GM18498 (cell line): ENCODE data around the gene DEFB112.

ENCODE experiments used
- ATAC-seq: cut with Tn5 transposase; IDR thresholded peaks from one replicate; pipeline ENCODE4 v1.9.1; 2021; ENCODE audit warnings: mild to moderate bottlenecking, moderate library complexity; ENCODE audit not compliant: unreplicated experiment

The DEFB112 gene, protein sequence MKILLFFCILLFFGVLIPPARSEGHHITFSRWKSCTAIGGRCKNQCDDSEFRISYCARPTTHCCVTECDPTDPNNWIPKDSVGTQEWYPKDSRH

GRCh38 chr6:50049829-50050228 lies at the start of gene DEFB112:
Gene DEFB112, minus strand, starts transcription at chr6:50049929. Its CDS starts 60 bp downstream, at chr6:50049869.
- no peak for ATAC-seq

GRCh38 chr6:50098641-50098993 lies 48.9 kb upstream of the DEFB112 start:
- ATAC-seq, result no peak

DNA sequence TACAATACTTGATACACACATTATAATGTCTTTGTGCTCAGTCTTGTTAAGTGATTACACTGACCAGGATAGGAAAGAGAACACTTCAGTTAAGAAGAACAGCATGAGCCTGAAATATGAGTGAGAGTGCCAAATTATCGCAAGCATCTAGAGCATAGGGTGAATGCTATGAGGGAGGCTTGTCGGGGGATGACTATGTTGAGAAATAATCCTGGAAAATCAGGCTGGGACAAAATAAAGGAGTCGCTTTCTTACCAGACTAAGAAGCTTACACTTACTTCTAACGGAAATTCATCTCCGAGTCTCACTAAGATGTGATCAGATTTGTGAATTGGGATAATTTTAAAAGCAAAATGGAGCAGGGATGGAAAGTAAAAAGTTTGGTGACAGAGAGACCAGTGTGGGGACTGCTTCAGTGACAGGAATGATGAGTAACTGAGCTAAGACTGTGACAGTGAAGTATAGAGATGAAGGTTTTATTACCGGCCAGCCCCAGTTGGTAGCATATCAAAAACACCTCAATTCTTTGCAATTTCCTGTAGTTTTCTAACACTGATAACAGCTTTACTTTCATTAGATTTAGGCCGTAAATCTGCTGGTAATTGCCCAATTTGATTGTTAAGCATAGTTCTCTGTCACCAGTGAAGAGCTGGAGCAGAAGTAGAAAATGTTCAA lies 48.4 kb upstream of the DEFB112 start:
- no peak for ATAC-seq

- ATAC-seq, result no peak
Measured at GRCh38 chr6:50096296-50096695, 46.6 kb upstream of the DEFB112 start.

DNA sequence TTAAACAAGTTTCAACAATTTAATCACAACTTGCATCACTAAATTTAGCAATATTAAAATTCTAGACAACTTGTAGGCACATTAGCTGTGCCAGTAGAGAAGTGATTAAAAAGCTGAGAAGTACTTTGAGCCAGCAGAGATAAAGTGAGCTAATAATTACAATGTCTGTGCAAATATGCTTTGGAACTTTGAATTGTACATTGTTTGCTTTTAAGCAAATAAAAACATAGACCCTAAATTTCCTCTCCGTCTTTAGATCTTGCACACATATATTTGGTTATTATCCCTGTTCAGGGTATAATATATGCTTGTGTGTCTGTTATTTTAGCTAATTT lies 44.2 kb upstream of the DEFB112 start:
- ATAC-seq, result no peak

DNA sequence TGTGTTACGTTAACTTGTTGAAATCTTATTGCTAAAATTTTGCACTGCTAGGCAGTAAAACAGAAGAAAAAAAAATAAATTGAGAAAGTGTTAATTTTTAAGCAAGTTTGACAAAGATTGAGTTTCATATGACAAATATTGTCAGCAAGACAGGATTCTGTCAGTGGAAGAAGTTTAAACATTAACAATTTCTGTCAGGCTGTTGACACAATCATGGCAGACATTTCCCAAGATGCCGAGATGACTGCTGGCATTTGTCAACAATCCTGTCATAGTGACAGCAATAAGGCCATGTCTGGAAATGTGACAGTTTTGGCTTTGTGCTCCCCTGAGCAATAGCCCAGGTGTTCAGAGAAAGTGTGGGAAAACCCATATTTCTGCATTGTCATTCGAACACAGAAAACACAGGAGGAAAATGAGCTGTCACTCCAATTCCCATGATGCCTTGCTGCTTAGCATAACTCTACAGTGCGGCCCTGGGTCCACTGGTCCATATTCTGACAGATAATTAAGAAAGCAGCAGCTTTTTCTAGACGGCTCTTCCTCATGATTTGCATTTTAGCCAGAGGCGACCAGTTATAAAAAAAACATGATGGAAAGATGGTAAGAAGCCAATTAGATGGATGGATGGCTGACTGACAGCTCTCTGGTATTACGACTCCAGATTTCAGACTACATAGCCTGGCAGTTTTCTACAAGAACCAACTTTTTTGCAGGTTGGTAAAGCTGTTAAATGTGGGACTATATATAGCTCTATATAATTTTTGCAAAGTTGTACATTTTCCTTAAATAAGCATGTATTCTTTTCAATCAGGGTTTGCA lies 43.6 kb upstream of the DEFB112 start:
- no peak for ATAC-seq

- no peak for ATAC-seq
Measured at GRCh38 chr6:50091641-50092040, 41.9 kb upstream of the DEFB112 start.

DNA sequence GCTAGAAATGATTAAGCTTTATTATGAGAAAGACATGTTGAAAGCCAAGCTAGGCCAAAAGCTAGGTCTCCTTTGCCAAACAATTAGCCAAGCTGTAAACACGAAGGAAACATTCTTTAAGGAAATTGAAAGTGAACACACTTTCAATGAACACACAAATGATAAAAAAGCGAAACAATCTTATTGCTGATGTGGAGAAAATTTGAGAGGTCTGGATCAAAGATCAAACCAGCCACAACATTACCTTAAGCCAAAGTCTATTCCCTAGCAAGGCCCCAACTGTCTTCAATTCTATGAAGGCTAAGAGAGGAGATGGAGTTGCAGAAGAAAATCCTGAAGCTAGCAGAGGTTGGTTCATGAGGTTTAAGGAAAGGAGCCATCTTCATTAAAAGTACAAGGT lies 40.2 kb upstream of the DEFB112 start:
- ATAC-seq, result no peak

DNA sequence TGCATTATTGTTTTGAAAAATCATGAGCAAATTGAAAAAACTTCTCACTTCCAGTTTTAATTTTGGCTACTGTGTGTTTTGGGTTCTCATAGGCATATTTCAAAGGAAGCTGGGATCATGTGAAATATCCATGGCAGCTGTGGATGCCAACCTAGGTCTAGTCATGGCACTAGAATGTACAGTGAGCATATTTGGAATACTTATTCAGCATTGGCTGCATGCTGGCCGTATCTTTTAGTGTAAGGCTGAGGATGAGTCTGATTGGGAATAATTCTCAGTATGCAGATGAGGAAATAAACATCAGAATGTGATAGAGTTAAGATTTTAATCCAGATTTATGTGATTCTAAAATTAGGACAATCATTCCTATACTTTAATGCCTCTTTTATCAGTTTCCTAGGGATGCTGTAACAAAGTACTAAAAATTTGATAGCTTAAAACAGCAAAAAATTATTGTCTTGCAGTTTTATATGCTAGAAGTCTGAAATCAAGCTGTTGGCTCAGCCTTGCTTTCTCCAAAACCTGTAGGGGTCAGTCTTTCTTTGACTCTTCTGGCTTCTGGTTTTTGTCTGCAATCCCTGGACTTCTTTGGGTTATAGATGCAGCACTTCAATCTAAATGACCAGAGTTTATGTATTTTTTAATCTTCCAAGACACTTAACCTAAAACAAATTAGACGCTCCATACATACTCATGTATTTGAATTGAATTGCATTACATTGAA lies 37.7 kb upstream of the DEFB112 start:
- no peak for ATAC-seq

DNA sequence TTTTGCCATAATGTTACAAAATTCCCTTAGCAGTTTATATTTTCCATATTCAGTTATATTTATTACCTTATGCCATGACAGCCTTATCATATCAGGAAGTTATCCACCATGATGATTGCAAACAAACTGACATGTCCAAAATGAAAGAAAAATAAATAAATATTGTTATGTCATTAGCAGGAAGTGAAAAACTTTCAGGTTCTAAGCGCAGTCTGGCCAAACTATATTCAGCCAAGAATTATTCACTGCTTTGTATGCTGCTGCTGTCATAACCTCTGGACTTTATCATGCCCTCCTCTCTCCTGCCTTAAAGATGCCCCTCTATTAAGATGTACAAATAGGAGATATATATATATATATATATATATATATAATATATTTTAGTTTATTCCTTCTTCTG lies 27.7 kb upstream of the DEFB112 start:
- ATAC-seq, result peak; percentile 45

DNA sequence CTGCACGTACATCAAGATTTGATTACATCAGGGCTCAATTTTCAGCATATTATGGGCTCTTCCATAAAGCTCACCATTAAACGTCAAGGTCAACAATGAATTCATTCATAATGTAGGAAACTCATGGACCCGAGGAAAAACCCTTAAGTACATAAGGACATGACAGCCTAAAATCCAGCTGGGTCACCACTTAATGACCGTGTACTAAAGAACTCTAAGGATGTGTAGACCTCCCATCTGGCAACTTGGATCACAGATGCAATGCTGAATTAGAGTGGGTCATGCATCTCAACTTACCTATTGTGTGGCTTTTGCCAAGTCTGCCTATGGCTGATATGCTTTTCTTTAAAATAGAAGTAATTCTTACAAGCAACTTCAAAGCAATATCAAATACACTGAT lies 26.7 kb upstream of the DEFB112 start:
- no peak for ATAC-seq

GRCh38 chr6:50071921-50072320 lies 22.2 kb upstream of the DEFB112 start:
- ATAC-seq, result no peak

- ATAC-seq, result no peak
Measured at GRCh38 chr6:50070101-50070500, 20.4 kb upstream of the DEFB112 start.

GRCh38 chr6:50062051-50062450 lies 12.3 kb upstream of the DEFB112 start:
- no peak for ATAC-seq

- ATAC-seq, result no peak
Measured at GRCh38 chr6:50056242-50056641, 6.5 kb upstream of the DEFB112 start.

DNA sequence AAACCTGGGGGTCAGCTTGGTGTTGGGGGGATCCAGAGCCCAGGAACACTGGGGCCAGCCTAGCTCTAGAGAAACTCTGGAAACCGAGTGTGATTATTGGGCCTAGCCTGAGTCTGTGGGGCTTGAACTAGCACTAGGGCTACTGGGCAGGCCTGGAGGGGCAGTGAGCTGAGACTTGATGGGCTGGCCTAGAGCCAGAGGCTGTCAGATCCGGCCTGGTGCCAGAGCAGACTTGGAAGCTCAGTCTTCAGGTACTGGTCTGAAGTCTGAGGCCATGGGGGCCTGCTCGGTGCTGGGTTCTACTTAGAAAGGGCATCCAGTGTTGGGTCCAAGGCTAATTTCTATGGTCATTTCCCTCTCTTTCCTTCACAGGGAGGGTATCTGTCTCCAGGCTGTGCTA lies 2.7 kb downstream of the DEFB112 start:
- ATAC-seq, result no peak

- ATAC-seq, result peak; percentile 44
Measured at GRCh38 chr6:50030777-50031562, 18.8 kb downstream of the DEFB112 start.

DNA sequence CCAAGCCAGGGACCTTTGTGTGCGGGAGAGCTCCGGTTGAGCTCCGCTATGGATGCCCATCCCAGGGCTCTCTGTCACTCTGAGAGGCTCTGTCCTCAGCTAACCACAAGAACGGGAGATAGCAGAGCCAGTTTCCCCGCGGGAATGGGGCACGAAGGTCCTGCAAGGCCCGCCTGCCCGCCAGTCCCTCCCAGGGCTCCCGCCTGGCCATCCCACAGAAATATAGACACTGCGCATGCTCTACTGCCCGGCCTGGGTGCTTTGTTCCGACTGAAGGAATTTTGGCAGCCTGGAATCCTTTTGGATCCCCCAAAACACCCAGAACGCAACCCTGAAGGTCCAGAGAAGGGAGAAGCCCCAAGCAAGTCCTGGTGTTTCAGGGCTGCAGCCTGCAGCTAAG lies 19.4 kb downstream of the DEFB112 start:
- no peak for ATAC-seq

DNA sequence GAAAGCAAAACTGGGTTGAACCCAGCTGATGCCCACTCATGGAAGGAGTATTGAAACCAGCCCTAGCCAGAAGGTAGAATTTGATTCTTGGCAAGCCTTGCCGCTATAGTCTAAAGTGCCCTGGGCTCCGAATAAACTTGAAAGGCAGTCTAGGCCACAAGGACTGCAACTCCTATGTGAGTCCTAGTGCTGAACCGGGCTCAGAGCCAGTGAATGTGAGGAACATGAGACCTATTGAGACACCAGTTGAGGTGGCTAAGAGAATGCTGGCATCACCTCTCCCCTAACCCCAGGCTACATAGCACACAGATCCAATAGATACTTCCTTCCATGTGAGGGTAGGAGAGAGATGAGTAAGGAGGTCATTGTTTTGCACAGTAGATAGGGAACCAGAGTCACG lies 24.5 kb downstream of the DEFB112 start:
- no peak for ATAC-seq

DNA sequence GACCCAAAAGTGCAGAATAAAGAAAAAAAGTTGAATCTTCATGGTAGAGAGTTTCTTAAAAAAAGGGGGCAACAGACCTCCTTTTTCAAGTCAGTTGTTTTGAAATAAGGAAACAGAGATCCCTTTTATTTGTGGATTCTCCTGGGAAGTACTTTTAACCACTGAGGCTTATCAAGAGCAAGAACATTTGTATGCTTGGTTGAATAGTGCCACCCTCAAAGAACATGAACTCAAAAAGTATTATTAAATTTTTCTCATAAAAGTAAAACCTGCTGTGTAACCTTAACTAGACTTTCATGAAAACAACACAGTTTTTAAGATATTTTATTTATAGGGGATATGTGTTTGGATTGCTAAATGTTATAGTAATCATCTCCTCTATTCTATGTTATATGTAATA lies 27.8 kb downstream of the DEFB112 start, which contains the start of gene DEFB110:
Gene DEFB110 (minus strand): TSS at position 101 of the 400 bp plus-strand sequence. CDS start 59 bp downstream, at position 42.
- ATAC-seq, result no peak

DNA sequence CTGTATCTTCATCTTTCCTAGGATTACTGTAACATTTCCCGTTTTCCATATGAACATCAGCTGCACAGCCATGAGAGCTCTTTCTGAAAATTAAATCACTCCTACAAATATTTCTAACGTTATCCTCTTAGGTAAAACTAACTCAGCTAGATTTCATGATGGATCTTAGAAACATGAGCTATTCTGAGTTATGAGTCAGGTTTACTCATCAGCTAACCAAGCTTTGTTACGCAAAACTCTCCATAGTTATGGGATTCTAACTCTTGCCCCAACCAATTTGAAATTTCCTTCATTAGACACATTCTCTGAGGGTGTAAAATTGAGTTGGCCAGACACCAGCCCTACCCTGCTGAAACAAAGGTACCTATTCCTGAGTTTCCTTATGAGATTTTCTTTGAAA lies 41.9 kb downstream of the DEFB112 start:
- no peak for ATAC-seq
